GM19324 (cell line): ENCODE results near the gene IL5.
"Not testable (repeated sequence)": the region's sequence is repeated elsewhere in the genome, so short reads cannot be mapped to it uniquely, and the experiment has no call there.

Experiments
- ATAC-seq: cut with Tn5 transposase; IDR thresholded peaks from one replicate; pipeline ENCODE4 v1.9.1; 2021; ENCODE audit warnings: mild to moderate bottlenecking, moderate library complexity; ENCODE audit not compliant: unreplicated experiment, low FRiP score

The IL5 gene

GRCh38 chr5:132543472-132544201 is at the start of gene IL5:
Gene IL5 (minus strand): TSS chr5:132543522. CDS start chr5:132543478, 44 bp downstream.
- ATAC-seq: no peak

DNA sequence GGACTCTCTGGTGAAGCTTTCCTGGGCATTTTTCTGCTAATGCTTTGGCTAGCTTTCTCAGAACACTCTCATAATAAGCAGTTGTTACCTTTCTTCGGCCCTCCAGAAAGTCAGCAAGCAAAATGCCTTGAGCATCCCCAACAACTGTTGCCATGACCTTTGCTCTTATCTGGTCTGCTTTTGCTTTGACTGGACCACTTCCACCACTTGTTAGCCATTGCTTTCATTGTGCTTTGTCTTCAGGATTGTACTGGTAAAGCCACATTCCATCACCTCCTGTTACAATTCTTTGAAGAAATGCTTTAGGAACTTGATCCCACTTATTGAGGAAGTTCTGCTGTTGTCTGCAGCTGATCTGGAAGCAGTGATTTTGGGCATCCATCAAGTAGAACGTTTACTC is 49.2 kb upstream of the IL5 start:
- ATAC-seq: no peak

DNA sequence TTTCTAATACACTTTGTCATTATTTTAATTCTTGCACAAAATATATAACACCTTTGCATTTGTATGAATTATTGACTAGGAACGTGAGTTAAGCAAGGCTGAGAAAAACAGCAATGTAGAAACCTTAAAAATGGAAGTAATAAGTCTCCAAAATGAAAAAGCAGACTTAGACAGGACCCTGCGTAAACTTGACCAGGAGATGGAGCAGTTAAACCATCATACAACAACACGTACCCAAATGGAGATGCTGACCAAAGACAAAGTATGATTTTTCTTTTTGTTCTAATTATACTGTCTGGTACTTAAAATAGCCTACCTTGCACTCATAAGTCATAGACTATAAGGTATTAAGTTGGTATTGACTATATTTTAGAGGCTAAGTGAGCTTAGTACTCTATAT is 47.8 kb upstream of the IL5 start:
- ATAC-seq: no peak

GRCh38 chr5:132589467-132589866 is 46.1 kb upstream of the IL5 start:
- ATAC-seq: no peak

- ATAC-seq: no peak
Observed at GRCh38 chr5:132586063-132586462, 42.7 kb upstream of the IL5 start.

- ATAC-seq: not testable (repeated sequence)
Observed at GRCh38 chr5:132584560-132584959, 41.2 kb upstream of the IL5 start.

DNA sequence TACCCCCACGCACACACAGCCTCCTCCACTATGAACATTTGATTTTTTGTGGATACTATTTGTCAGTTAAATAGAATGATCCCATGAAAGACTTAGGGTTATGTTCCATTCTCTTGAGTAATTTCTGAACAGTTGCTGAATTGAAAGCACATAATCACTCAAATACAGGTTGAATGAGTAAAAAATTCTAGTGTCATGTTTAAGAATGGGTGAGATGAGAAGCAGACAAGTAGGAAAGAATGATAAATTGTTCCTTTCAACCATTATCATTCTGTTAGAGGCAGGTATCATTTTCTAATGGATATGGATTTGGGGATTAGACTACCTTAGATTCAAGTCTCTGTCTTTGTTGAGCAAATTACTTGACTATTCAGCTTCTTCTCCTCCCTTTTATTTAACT is 32.8 kb upstream of the IL5 start:
- ATAC-seq: no peak

DNA sequence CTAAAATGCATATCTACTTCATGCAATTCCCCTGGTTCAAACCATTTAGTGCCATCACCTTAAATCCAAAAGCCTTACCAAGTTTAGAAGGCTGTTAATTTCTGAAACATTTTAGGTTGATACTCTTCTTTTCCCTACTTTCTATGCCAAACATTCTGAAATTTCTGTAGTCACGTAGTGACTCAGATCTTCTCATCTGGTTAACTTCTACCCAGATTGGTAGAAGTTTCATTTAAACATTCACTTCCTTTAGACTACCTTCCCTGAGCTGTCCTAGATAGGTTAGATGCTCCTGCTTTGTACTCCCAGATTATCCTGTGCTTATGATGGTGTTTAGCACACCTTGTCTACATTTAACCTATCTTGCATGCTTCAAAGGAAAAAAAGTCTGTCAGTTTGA is 23.3 kb upstream of the IL5 start:
- ATAC-seq: no peak

DNA sequence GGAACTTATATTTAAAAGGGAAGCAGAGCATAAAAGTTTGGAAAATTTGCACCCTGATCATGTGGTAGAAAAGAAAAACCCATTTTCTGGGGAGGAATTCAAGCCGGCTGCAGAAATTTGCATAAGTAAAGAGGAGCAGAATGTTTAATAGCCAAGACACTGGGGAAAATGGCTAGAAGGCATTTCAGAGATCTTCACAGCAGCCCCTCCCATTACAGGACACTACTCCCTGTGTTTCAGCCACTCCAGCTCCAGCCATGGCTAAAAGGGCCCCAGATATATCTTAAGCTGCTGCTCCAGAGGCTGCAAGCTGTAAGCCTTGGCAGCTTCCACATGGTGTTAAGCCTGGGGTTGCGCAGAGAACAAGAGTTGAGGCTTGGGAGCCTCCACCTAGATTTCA is 21.2 kb upstream of the IL5 start:
- ATAC-seq: not testable (repeated sequence)

DNA sequence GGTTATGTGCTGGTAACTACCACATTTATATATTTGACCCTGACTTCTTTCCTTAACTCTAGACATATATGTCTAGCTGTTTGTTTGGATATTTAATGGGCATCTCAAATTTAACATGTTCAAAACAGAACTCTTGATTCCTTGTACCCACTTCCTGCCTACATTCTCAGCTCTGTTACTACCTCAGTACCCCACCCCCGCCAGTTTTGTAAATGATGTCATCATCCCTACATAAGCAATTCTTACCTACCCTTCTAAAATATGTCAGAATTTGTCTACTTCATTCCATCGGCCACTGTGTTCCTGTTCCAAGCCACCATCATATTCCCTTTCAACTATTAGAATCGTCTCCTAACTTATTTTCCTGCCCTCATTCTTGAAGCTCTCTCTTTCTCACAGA is 18.3 kb upstream of the IL5 start:
- no peak for ATAC-seq

- ATAC-seq: no peak
Observed at GRCh38 chr5:132559383-132560060, 16.2 kb upstream of the IL5 start.

- ATAC-seq: peak; percentile 27
Observed at GRCh38 chr5:132557478-132558172, 14.3 kb upstream of the IL5 start.

- peak; percentile 98 for ATAC-seq
Observed at GRCh38 chr5:132556763-132557477, 13.6 kb upstream of the IL5 start, which contains the start of gene RAD50. Gene RAD50 (plus strand): TSS chr5:132556977. CDS start chr5:132557325, 348 bp downstream.

- ATAC-seq: peak; percentile 9
Observed at GRCh38 chr5:132556153-132556762, 12.9 kb upstream of the IL5 start.

DNA sequence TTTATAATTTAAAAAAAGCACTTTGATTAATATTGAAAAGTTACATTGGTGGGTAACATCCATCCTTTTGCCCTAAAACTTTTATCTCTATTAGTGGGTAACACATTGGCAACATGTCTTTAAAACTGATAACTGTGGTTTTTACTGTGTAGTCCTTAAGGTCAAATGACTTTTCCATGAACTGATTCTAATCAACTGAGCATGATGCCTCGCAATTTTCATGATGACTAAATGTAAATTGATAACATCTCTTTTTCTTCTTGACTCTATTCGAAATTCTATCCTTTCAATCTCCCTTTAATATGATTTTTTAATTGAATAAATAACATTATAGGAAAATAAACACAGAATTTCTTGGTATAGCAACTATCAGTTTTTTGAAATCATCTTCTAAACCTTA is 6.3 kb upstream of the IL5 start:
- ATAC-seq: no peak

DNA sequence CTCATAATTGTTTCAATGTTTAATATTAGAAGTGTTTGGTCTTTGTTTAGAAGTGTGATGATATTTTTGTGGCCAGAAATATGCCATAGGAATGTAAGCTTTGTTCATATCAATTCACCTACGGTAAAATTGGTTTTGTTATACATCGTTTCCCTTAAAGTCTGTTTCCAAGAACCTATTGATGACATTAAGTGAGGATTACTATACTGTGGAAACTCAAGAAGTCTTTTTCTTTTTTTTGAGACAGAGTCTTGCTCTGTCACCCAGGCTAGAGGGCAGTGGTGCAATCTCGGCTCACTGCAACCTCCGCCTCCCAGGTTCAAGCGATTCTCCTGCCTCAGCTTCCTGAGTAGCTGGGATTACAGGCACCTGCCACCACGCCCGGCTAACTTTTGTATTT is 5.5 kb upstream of the IL5 start:
- ATAC-seq: not testable (repeated sequence)

DNA sequence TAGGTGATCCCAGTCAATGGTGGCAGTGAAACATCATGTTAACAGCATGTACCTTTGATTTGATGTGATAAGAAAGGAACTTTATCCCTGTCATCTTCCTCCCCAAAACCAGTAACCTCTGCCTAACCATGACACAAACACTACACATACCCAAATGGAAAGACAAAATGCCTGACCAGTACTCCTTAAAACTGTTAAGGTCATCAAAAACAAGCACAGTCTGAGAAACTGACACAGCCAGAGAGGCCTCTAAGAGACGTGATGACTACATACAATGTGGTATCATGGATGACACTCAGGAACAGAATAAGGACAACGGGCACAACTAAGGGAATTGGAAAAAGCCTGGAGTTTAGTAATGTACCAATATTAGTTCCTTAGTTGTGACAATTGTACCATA is 3.9 kb upstream of the IL5 start:
- ATAC-seq: no peak

DNA sequence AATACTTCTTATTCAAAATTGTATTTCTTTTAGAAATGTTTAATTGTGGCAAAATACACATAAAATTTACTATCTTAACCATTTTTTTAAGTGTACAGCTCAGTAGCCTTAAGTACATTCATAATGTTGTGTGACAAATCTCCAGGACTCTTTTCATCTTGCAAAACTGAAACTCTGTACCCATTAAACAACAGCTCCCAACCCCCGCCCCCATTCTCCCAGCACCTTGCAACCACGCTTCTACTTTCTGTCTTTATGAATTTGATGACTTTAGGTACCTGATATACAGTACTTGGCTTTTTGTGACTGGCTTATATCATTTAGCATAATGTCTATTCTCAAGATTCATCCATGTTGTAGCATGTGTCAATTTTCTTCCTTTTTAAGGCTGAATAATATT is 2.8 kb upstream of the IL5 start:
- ATAC-seq: no peak

GRCh38 chr5:132540764-132541163 is 2.6 kb downstream of the IL5 start:
- ATAC-seq: no peak

DNA sequence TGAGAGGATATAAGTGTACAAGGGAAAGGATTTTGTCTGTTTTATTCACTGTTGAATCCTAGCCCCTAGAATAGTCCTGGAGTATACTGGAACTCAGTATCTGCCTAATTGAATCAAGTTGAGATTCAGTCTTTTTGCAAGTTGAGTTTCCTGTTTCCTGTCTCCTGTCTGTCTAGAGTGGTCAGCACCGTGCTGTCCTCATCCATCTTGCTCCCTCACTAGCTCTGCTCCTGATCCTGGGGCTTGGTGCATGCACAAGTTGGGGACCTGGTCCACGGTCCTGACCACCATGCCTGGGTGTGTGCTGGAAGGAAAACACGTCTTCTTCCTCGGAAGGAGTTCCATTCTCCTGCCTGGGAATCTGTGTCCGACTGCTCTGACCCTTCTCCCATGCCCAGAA is 3.2 kb downstream of the IL5 start:
- ATAC-seq: no peak
